Mesenchymal stem cell (in vitro differentiated cells and primary cell): ENCODE data around the gene RBBP4.

Source experiments
- DNase-seq: peaks from one replicate; pipeline ENCODE4 v3.0.0-alpha.2; 2013
- H2AFZ ChIP-seq: one replicate; pipeline ENCODE4 v1.6.1; 2013; ENCODE audit warnings: low read depth, mild to moderate bottlenecking, control low read depth, inconsistent platforms, low read length, moderate library complexity
- H2AK5ac ChIP-seq: 2 replicates; pipeline ENCODE4 v1.6.1; 2013; ENCODE audit warnings: low read length, moderate library complexity, mild to moderate bottlenecking, inconsistent platforms; ENCODE audit not compliant: severe bottlenecking
- H2BK120ac ChIP-seq: one replicate; pipeline ENCODE4 v1.6.1; 2013; ENCODE audit warnings: low read depth, mild to moderate bottlenecking, inconsistent platforms, low read length, moderate library complexity
- H2BK12ac ChIP-seq, 2 experiments: one replicate each; pipeline ENCODE4 v1.6.1; 2013; ENCODE audit warnings: inconsistent platforms in 2 of 2, low read length in 2 of 2, mild to moderate bottlenecking in 2 of 2, moderate library complexity in 2 of 2, control low read depth in 1 of 2
- H2BK15ac ChIP-seq: one replicate; pipeline ENCODE4 v1.6.1; 2013; ENCODE audit warnings: mild to moderate bottlenecking, low read depth, inconsistent platforms; ENCODE audit not compliant: poor library complexity, severe bottlenecking
- H2BK5ac ChIP-seq: 2 replicates; pipeline ENCODE4 v1.6.1; 2013; ENCODE audit warnings: low read depth, mild to moderate bottlenecking, low read length, control low read depth, inconsistent platforms; ENCODE audit not compliant: poor library complexity, severe bottlenecking
- H3K14ac ChIP-seq, 2 experiments: one replicate each; pipeline ENCODE4 v1.6.1; 2013; ENCODE audit warnings: inconsistent platforms in 2 of 2, low read length in 2 of 2, control low read depth in 1 of 2, mild to moderate bottlenecking in 1 of 2, moderate library complexity in 1 of 2
- H3K18ac ChIP-seq, 2 experiments: one replicate each; pipeline ENCODE4 v1.6.1; 2013; ENCODE audit warnings: inconsistent platforms in 2 of 2, low read length in 2 of 2, control low read depth in 1 of 2, low read depth in 1 of 2, mild to moderate bottlenecking in 1 of 2
- H3K23ac ChIP-seq, 2 experiments: one replicate each; pipeline ENCODE4 v1.6.1; 2013; ENCODE audit warnings: inconsistent platforms in 2 of 2, low read length in 2 of 2, mild to moderate bottlenecking in 2 of 2, moderate library complexity in 2 of 2, control low read depth in 1 of 2
- H3K27ac ChIP-seq: 2 replicates; pipeline ENCODE4 v1.5.1; 2013; ENCODE audit warnings: mild to moderate bottlenecking, moderate library complexity, low read length, control low read depth, inconsistent platforms; ENCODE audit not compliant: poor library complexity, severe bottlenecking
- H3K27me3 ChIP-seq, 2 experiments: 2 replicates each; pipeline versions ENCODE4 v1.6.1 to v1.7.0; 2013; ENCODE audit warnings: low read length in 2 of 2, mild to moderate bottlenecking in 2 of 2, moderate library complexity in 2 of 2, control low read depth in 1 of 2, inconsistent platforms in 1 of 2; ENCODE audit not compliant: control insufficient read depth in 1 of 2, insufficient read depth in 1 of 2
- H3K36me3 ChIP-seq, 2 experiments: 2 replicates each; pipeline versions ENCODE4 v1.6.1 to v1.7.0; 2013; ENCODE audit warnings: low read length in 2 of 2, control low read depth in 1 of 2, inconsistent platforms in 1 of 2, low read depth in 1 of 2, mild to moderate bottlenecking in 1 of 2; ENCODE audit not compliant: insufficient read depth in 2 of 2, control insufficient read depth in 1 of 2
- H3K4ac ChIP-seq, 2 experiments: one replicate each; pipeline ENCODE4 v1.6.1; 2013; ENCODE audit warnings: inconsistent platforms in 2 of 2, low read length in 2 of 2, mild to moderate bottlenecking in 2 of 2, moderate library complexity in 2 of 2, control low read depth in 1 of 2, low read depth in 1 of 2
- H3K4me1 ChIP-seq: 2 replicates; pipeline ENCODE4 v1.6.1; 2013; ENCODE audit warnings: low read depth, low read length, control low read depth; ENCODE audit not compliant: control insufficient read depth, insufficient read depth
- H3K4me2 ChIP-seq: 2 replicates; pipeline ENCODE4 v1.6.1; 2013; ENCODE audit warnings: low read length, mild to moderate bottlenecking, inconsistent platforms; ENCODE audit not compliant: poor library complexity, severe bottlenecking
- H3K4me3 ChIP-seq, 2 experiments: 2 replicates each; pipeline versions ENCODE4 v1.5.1 to v1.7.0; 2013; ENCODE audit warnings: low read length in 2 of 2, mild to moderate bottlenecking in 2 of 2, control low read depth in 1 of 2, low read depth in 1 of 2; ENCODE audit not compliant: insufficient read depth in 1 of 2
- H3K79me1 ChIP-seq: replicated peaks from 2 replicates; pipeline ENCODE4 v1.6.1; 2013; ENCODE audit warnings: mild to moderate bottlenecking, control low read depth, low read length, inconsistent platforms; ENCODE audit not compliant: poor library complexity, severe bottlenecking
- H3K9ac ChIP-seq: 2 replicates; pipeline ENCODE4 v1.7.0; 2013; ENCODE audit warnings: mild to moderate bottlenecking, low read length, moderate library complexity
- H3K9me3 ChIP-seq: 2 replicates; pipeline ENCODE4 v1.7.0; 2013; ENCODE audit warnings: mild to moderate bottlenecking, low read length; ENCODE audit not compliant: control insufficient read depth
- H4K8ac ChIP-seq: one replicate; pipeline ENCODE4 v1.6.1; 2013; ENCODE audit warnings: inconsistent platforms, mild to moderate bottlenecking, low read length, moderate library complexity
- H4K91ac ChIP-seq: one replicate; pipeline ENCODE4 v1.6.1; 2013; ENCODE audit warnings: mild to moderate bottlenecking, low read length, inconsistent platforms
- WGBS: methylation state at CpG from one replicate; pipeline ENCODE4 v1.1.7; 2013; ENCODE audit warnings: mixed read lengths; 5-methylcytosine and 5-hydroxymethylcytosine counted together

Gene RBBP4

GRCh38 chr1:32716312-32717148, 65.5 kb downstream of the RBBP4 start:
- Histone ChIP-seq H3K9ac (no peak overlapping the region), H3K9me3 (no peaks in the 10 kb centered on the region), H3K36me3 (no peaks in the 10 kb centered on the region), H3K23ac (peak overlapping the region in 1 of 2 experiments; percentile 9), H3K14ac (no peak overlapping the region), H2AK5ac (peak overlapping the region; percentile 49), H3K4me3 (no peak overlapping the region), H3K4ac (peak overlapping the region in 1 of 2 experiments; percentile 6), H3K79me1 (no peaks in the 10 kb centered on the region), H3K18ac (no peak overlapping the region), H3K27ac (no peak overlapping the region), H4K8ac (no peak overlapping the region), H2BK12ac (peak overlapping the region; percentile 17 to 29), H3K4me1 (peaks cover 17% of the 10 kb centered on the region), H2BK5ac (no peak overlapping the region), H4K91ac (peak overlapping the region; percentile 35), H2AFZ (no peak overlapping the region), H2BK120ac (no peak overlapping the region), H3K4me2 (no peak overlapping the region), H3K27me3 (no peaks in the 10 kb centered on the region), H2BK15ac (no peak overlapping the region)
- no peak for DNase-seq
- WGBS: 29% methylated on average over 9 of the region's 9 CpGs

- Histone ChIP-seq H3K4me3 (no peak overlapping the region), H4K8ac (no peak overlapping the region), H3K27ac (no peak overlapping the region), H3K14ac (no peak overlapping the region), H3K18ac (no peak overlapping the region), H2BK120ac (no peak overlapping the region), H3K4ac (no peak overlapping the region), H2AFZ (no peak overlapping the region), H3K27me3 (no peaks in the 10 kb centered on the region), H2BK15ac (no peak overlapping the region), H2BK12ac (no peak overlapping the region), H3K9ac (no peak overlapping the region), H3K9me3 (no peaks in the 10 kb centered on the region), H4K91ac (no peak overlapping the region), H3K23ac (no peak overlapping the region), H3K4me2 (no peak overlapping the region), H3K4me1 (peaks cover 14% of the 10 kb centered on the region), H2AK5ac (no peak overlapping the region), H2BK5ac (no peak overlapping the region), H3K79me1 (no peaks in the 10 kb centered on the region), H3K36me3 (no peaks in the 10 kb centered on the region)
- DNase-seq: no peak
- 92% methylated on average over 4 of the region's 4 CpGs for WGBS
Observed at GRCh38 chr1:32717503-32717902, 66.5 kb downstream of the RBBP4 start.

GRCh38 chr1:32718036-32718435, 67.0 kb downstream of the RBBP4 start:
- no peak overlapping the region for H2BK5ac ChIP-seq
- H3K23ac ChIP-seq: no peak overlapping the region
- no peak overlapping the region for H4K8ac ChIP-seq
- 78% methylated on average over 1 of the region's 2 CpGs for WGBS
- H3K4ac ChIP-seq: no peak overlapping the region
- H2BK12ac ChIP-seq: no peak overlapping the region
- no peak overlapping the region for H2BK15ac ChIP-seq
- no peak overlapping the region for H3K9ac ChIP-seq
- no peaks in the 10 kb centered on the region for H3K9me3 ChIP-seq
- no peak overlapping the region for H3K27ac ChIP-seq
- no peaks in the 10 kb centered on the region for H3K36me3 ChIP-seq
- H3K14ac ChIP-seq: no peak overlapping the region
- no peaks in the 10 kb centered on the region for H3K79me1 ChIP-seq
- no peak overlapping the region for H3K18ac ChIP-seq
- H2AK5ac ChIP-seq: no peak overlapping the region
- no peak overlapping the region for H4K91ac ChIP-seq
- H2AFZ ChIP-seq: no peak overlapping the region
- peaks cover 14% of the 10 kb centered on the region for H3K4me1 ChIP-seq
- H3K27me3 ChIP-seq: no peaks in the 10 kb centered on the region
- no peak overlapping the region for H3K4me2 ChIP-seq
- no peak overlapping the region for H3K4me3 ChIP-seq
- no peak for DNase-seq
- H2BK120ac ChIP-seq: no peak overlapping the region

- 90% methylated on average over 1 of the region's 1 CpG for WGBS
- Histone ChIP-seq H2AK5ac (no peak overlapping the region), H3K36me3 (no peaks in the 10 kb centered on the region), H2BK15ac (no peak overlapping the region), H4K91ac (no peak overlapping the region), H3K27me3 (no peaks in the 10 kb centered on the region), H3K14ac (no peak overlapping the region), H2AFZ (no peak overlapping the region), H3K4me1 (peaks cover 14% of the 10 kb centered on the region), H3K23ac (no peak overlapping the region), H4K8ac (no peak overlapping the region), H3K27ac (no peak overlapping the region), H3K9me3 (no peaks in the 10 kb centered on the region), H3K4me3 (no peak overlapping the region), H3K9ac (no peak overlapping the region), H3K4ac (no peak overlapping the region), H3K4me2 (no peak overlapping the region), H3K79me1 (no peaks in the 10 kb centered on the region), H2BK5ac (no peak overlapping the region), H2BK120ac (no peak overlapping the region), H3K18ac (no peak overlapping the region), H2BK12ac (no peak overlapping the region)
- DNase-seq: no peak
Observed at GRCh38 chr1:32718527-32718926, 67.5 kb downstream of the RBBP4 start.
